H1 (cell line): Measurements from ENCODE around the gene FBXW8. TPM values are rescaled to one million over a fixed set of nuclear protein-coding genes. Genes with fewer than 3 reads are reported as not detected.

ENCODE experiments used
- CTCF ChIA-PET: fragments of 300-600 bp; sonication (Branson Sonifier 250); formaldehyde crosslinking; loops from one replicate; lab custom pipeline; 2021; ENCODE audit not compliant: partially characterized antibody; lab: Charles Lee
- POLR2A ChIA-PET: fragments of 300-600 bp; sonication (Branson Sonifier 250); formaldehyde crosslinking; loops from one replicate; lab custom pipeline; 2021; ENCODE audit warnings: inconsistent platforms; ENCODE audit not compliant: partially characterized antibody; lab: Charles Lee
- DNase-seq, 2 experiments: peaks; one replicate each; pipeline versions ENCODE4 v3.0.0 to v3.0.0-alpha.2; 2010 to 2022; ENCODE audit warnings: low spot score in 2 of 2, low read depth in 1 of 2, mixed read lengths in 1 of 2
- FAIRE-seq: peaks from 2 replicates; lab custom pipeline; 2011; peaks lifted over from hg19 to GRCh38; lab: Jason Lieb, UNC
- H2AFZ ChIP-seq: 2 replicates; pipeline ENCODE4 v1.8.1; 2012; ENCODE audit warnings: low read length, inconsistent platforms
- H2AK5ac ChIP-seq: 2 replicates; pipeline ENCODE4 v1.6.1; 2013; ENCODE audit warnings: low read depth, low read length
- H2BK120ac ChIP-seq: replicated peaks from 2 replicates; pipeline ENCODE3; 2013; ENCODE audit warnings: low read depth, low read length, inconsistent platforms
- H2BK12ac ChIP-seq: 2 replicates; pipeline ENCODE4 v1.6.1; 2013; ENCODE audit warnings: low read depth, low read length
- H2BK15ac ChIP-seq: 2 replicates; pipeline ENCODE4 v1.6.1; 2013; ENCODE audit warnings: low read length
- H2BK20ac ChIP-seq: 2 replicates; pipeline ENCODE4 v1.6.1; 2013; ENCODE audit warnings: low read length
- H2BK5ac ChIP-seq: 2 replicates; pipeline ENCODE4 v1.6.1; 2013; ENCODE audit warnings: low read depth, low read length
- H3K14ac ChIP-seq: 2 replicates; pipeline ENCODE4 v1.6.1; 2013; ENCODE audit warnings: inconsistent platforms; ENCODE audit not compliant: insufficient read length
- H3K18ac ChIP-seq: 2 replicates; pipeline ENCODE4 v1.6.1; 2013; ENCODE audit warnings: low read length; ENCODE audit errors: extremely low read depth
- H3K23ac ChIP-seq: 2 replicates; pipeline ENCODE4 v1.6.1; 2013; ENCODE audit warnings: inconsistent platforms; ENCODE audit not compliant: insufficient read length
- H3K23me2 ChIP-seq: 2 replicates; pipeline ENCODE4 v1.6.1; 2013; ENCODE audit warnings: low read depth, low read length
- H3K27ac ChIP-seq: 2 replicates; pipeline ENCODE4 v1.6.1; 2011; ENCODE audit warnings: low read depth, low read length, inconsistent platforms
- H3K27me3 ChIP-seq, 4 experiments: replicated peaks in 1 of 4; 1 replicate in 1 of 4; 2 replicates in 3 of 4; pipeline versions ENCODE4 v1.6.1 to v1.8.1; 2011 to 2013; ENCODE audit warnings: low read length in 3 of 4, mild to moderate bottlenecking in 3 of 4, inconsistent platforms in 2 of 4, mixed read lengths in 2 of 4, moderate library complexity in 1 of 4; ENCODE audit not compliant: control insufficient read depth in 3 of 4, insufficient read depth in 3 of 4; ENCODE audit errors: extremely low read depth in 1 of 4
- H3K36me3 ChIP-seq, 4 experiments: 2 replicates each; pipeline versions ENCODE4 v1.6.1 to v1.8.1; 2011 to 2013; ENCODE audit warnings: mild to moderate bottlenecking in 4 of 4, low read length in 3 of 4, moderate library complexity in 2 of 4, control low read depth in 1 of 4, inconsistent platforms in 1 of 4; ENCODE audit not compliant: insufficient read depth in 4 of 4, control insufficient read depth in 2 of 4
- H3K4ac ChIP-seq: replicated peaks from 2 replicates; pipeline ENCODE3; 2013; ENCODE audit warnings: low read length, low read depth, mixed read lengths, inconsistent platforms; ENCODE audit not compliant: insufficient read length
- H3K4me1 ChIP-seq, 4 experiments: replicated peaks in 1 of 4; 1 replicate in 1 of 4; 2 replicates in 3 of 4; pipeline versions ENCODE4 v1.6.1 to v1.8.1; 2011 to 2013; ENCODE audit warnings: low read length in 3 of 4, inconsistent platforms in 2 of 4, mixed read lengths in 1 of 4; ENCODE audit not compliant: insufficient read depth in 4 of 4, control insufficient read depth in 3 of 4
- H3K4me2 ChIP-seq, 2 experiments: 2 replicates each; pipeline versions ENCODE4 v1.6.1 to v1.8.1; 2011 to 2013; ENCODE audit warnings: low read depth in 2 of 2, low read length in 2 of 2, control low read depth in 1 of 2, inconsistent platforms in 1 of 2, mild to moderate bottlenecking in 1 of 2; ENCODE audit not compliant: insufficient read depth in 1 of 2
- H3K4me3 ChIP-seq, 4 experiments: fragments of 200-600, 300-600 bp in 1 of 4; sonication (generic), shearing (Covaris generic), sonication (Bioruptor Twin) in 1 of 4; 2 replicates each; pipeline versions ENCODE4 v1.5.1 to v1.8.1; 2011 to 2016; ENCODE audit warnings: low read length in 4 of 4, low read depth in 3 of 4, control low read depth in 2 of 4, inconsistent platforms in 2 of 4, mild to moderate bottlenecking in 2 of 4, mixed read lengths in 1 of 4, moderate library complexity in 1 of 4; ENCODE audit not compliant: insufficient read depth in 2 of 4; ENCODE audit errors: extremely low read depth in 1 of 4
- H3K56ac ChIP-seq: replicated peaks from 2 replicates; pipeline ENCODE3; 2013; ENCODE audit warnings: low read depth, mild to moderate bottlenecking, mixed read lengths, low read length, inconsistent platforms; ENCODE audit not compliant: insufficient read length
- H3K79me1 ChIP-seq: 2 replicates; pipeline ENCODE4 v1.6.1; 2013; ENCODE audit warnings: low read depth, low read length, control low read depth
- H3K79me2 ChIP-seq, 2 experiments: 2 replicates each; pipeline versions ENCODE4 v1.6.1 to v1.8.1; 2012 to 2013; ENCODE audit warnings: low read length in 2 of 2, mild to moderate bottlenecking in 2 of 2, inconsistent platforms in 1 of 2; ENCODE audit not compliant: insufficient read depth in 2 of 2, control insufficient read depth in 1 of 2
- H3K9ac ChIP-seq, 4 experiments: replicated peaks in 1 of 4; 1 replicate in 1 of 4; 2 replicates in 3 of 4; pipeline versions ENCODE4 v1.6.1 to v1.8.1; 2011 to 2013; ENCODE audit warnings: low read depth in 3 of 4, low read length in 3 of 4, control low read depth in 2 of 4, mild to moderate bottlenecking in 2 of 4, moderate library complexity in 2 of 4, inconsistent platforms in 1 of 4; ENCODE audit errors: extremely low read depth in 1 of 4
- H3K9me3 ChIP-seq, 2 experiments: 2 replicates each; pipeline versions ENCODE4 v1.6.1 to v1.8.1; 2012 to 2013; ENCODE audit warnings: mild to moderate bottlenecking in 2 of 2, moderate library complexity in 2 of 2, control low read depth in 1 of 2, inconsistent platforms in 1 of 2, low read depth in 1 of 2, low read length in 1 of 2, mixed read lengths in 1 of 2; ENCODE audit not compliant: insufficient read depth in 2 of 2
- H4K20me1 ChIP-seq, 2 experiments: replicated peaks in 1 of 2; 2 replicates each; pipeline versions ENCODE3 to v1.8.1; 2011 to 2013; ENCODE audit warnings: inconsistent platforms in 2 of 2, low read length in 2 of 2, mild to moderate bottlenecking in 1 of 2; ENCODE audit not compliant: insufficient read depth in 2 of 2, control insufficient read depth in 1 of 2
- H4K5ac ChIP-seq: 2 replicates; pipeline ENCODE4 v1.6.1; 2013; ENCODE audit warnings: low read length, low read depth, mixed read lengths, inconsistent platforms; ENCODE audit not compliant: insufficient read length
- H4K8ac ChIP-seq: 2 replicates; pipeline ENCODE4 v1.8.0; 2013; ENCODE audit warnings: mild to moderate bottlenecking, moderate library complexity, low read length, inconsistent platforms; ENCODE audit not compliant: insufficient read depth; ENCODE audit errors: extremely low read depth
- H4K91ac ChIP-seq: replicated peaks from 2 replicates; pipeline ENCODE3; 2013; ENCODE audit warnings: low read length, mixed read lengths, inconsistent platforms; ENCODE audit not compliant: insufficient read length
- BRCA1 ChIP-seq: IDR thresholded peaks from 2 replicates; pipeline ENCODE4 v1.6.1; 2012; ENCODE audit warnings: low read depth, low read length, improper control_type of control experiment
- HDAC2 ChIP-seq, 2 experiments: fragments of 300-600 bp in 1 of 2; sonication (generic) in 1 of 2; IDR thresholded peaks; 2 replicates each; pipeline ENCODE4 v1.6.1; 2011 to 2012; ENCODE audit warnings: low read depth in 2 of 2, low read length in 2 of 2, mild to moderate bottlenecking in 2 of 2, moderate library complexity in 2 of 2, borderline replicate concordance in 1 of 2, inconsistent platforms in 1 of 2
- PHF8 ChIP-seq: fragments of 200-600 bp; sonication (generic); conservative IDR thresholded peaks from 2 replicates; pipeline ENCODE4 v1.7.1; 2012; ENCODE audit warnings: low read depth, mild to moderate bottlenecking, inconsistent platforms, low read length, moderate library complexity
- POLR2A ChIP-seq, 2 experiments: IDR thresholded peaks; 1 replicate in 1 of 2; 2 replicates in 1 of 2; pipeline ENCODE4 v1.6.1; 2011; ENCODE audit warnings: low read depth in 2 of 2, low read length in 2 of 2, mild to moderate bottlenecking in 2 of 2; ENCODE audit errors: control extremely low read depth in 1 of 2
- RAD21 ChIP-seq, 2 experiments: IDR thresholded peaks in 1 of 2; conservative IDR thresholded peaks in 1 of 2; 2 replicates each; pipeline ENCODE4 v1.6.1; 2011; ENCODE audit warnings: low read depth in 2 of 2, low read length in 2 of 2, improper control_type of control experiment in 1 of 2, inconsistent platforms in 1 of 2, mild to moderate bottlenecking in 1 of 2, moderate library complexity in 1 of 2
- RFX5 ChIP-seq: IDR thresholded peaks from 2 replicates; pipeline ENCODE4 v1.6.1; 2011; ENCODE audit warnings: low read depth, low read length, improper control_type of control experiment, borderline replicate concordance
- TAF7 ChIP-seq: optimal IDR thresholded peaks from 2 replicates; pipeline ENCODE3; 2011; ENCODE audit warnings: low read depth, mild to moderate bottlenecking, inconsistent platforms, low read length, moderate library complexity, borderline replicate concordance
- WGBS, 2 experiments: shearing (Covaris generic) in 1 of 2; methylation state at CpG; one replicate each; pipeline versions ENCODE4 v1.1.6 to v1.1.7; 2013 to 2015; ENCODE audit warnings: low lambda C conversion rate in 2 of 2, mixed read lengths in 2 of 2, inconsistent platforms in 1 of 2, low coverage in 1 of 2, missing lambda C conversion rate in 1 of 2; ENCODE audit not compliant: insufficient replicate concordance in 2 of 2, insufficient coverage in 1 of 2, insufficient read length in 1 of 2; ENCODE audit errors: extremely low coverage in 1 of 2, missing lambda C conversion rate in 1 of 2; 5-methylcytosine and 5-hydroxymethylcytosine counted together
- polyA plus RNA-seq, 7 experiments: library from polyadenylated mRNA; depleted of rRNA in 3 of 7; stranded (reverse) in 5 of 7; unstranded in 2 of 7; fragments of >200 nt in 5 of 7; fragments of 200-250 nt in 2 of 7; gene quantifications; 1 replicate in 5 of 7; 2 replicates in 1 of 7; 4 replicates in 1 of 7; pipeline versions ENCODE4 v1.2.1 to v1.2.3, GENCODE V29; 2011 to 2013; ENCODE audit warnings: missing spikeins in 2 of 7, mixed read lengths in 2 of 7
- total RNA-seq: library from RNA; stranded (reverse); fragmentation: NEBNext Ultra II Directional; extraction: Animal tissue kit (Norgen Biotek cat#: 25700); gene quantifications from 2 replicates; pipeline ENCODE4 v1.2.1, GENCODE V29; 2021
- TF ChIP-seq, protein P1 (sequence below), 3 experiments: IDR thresholded peaks; 1 replicate in 2 of 3; 2 replicates in 1 of 3; pipeline versions ENCODE4 v1.5.1 to v1.6.1; 2011; ENCODE audit warnings: low read length in 3 of 3, mild to moderate bottlenecking in 3 of 3, inconsistent platforms in 2 of 3, low read depth in 1 of 3, moderate library complexity in 1 of 3; ENCODE audit not compliant: insufficient read depth in 1 of 3; ENCODE audit errors: control extremely low read depth in 1 of 3

Gene FBXW8
- total and polyA plus RNA-seq, 2 of the 8 experiments (the other 6 are each of a cell fraction or from before 2014, with no cell fraction given) = 15.8 to 16.0 TPM

DNA sequence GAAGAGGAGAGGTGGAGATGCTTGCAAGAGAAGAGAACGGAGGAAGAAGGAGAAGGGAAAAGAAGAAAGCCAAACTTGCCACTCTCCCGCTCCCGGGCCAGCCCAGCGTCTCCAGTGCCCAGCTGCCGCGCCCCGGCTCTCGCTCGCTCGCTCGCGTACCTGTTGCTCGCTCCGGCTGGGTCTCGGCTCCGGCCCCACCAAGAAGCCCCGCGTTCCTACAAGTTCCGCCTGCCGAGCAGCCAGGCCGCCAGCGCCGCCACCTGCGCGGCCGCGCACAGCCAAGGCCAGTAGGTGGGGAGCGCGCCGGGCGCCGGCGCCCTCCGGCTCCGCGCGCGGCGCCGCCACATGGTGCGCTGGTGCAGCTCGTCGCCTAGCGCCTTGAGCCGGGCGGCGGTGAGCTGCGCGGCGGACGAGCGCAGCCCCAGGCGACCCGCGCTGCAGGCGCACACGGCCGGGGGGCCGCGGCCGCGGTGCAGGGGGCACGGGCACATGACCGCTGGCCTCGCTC is 29.9 kb upstream of the FBXW8 start:
- Histone ChIP-seq H4K20me1 (peaks cover 4 to 5% of the 10 kb centered on the region in 2 experiments), H3K4me1 (peaks cover 6 to 26% (median 12%) of the 10 kb centered on the region in 4 experiments), H4K5ac (no peak overlapping the region), H3K4ac (no peak overlapping the region), H3K56ac (no peak overlapping the region), H4K91ac (no peak overlapping the region), H2BK5ac (no peak overlapping the region), H3K27me3 (peaks cover 43 to 64% (median 57%) of the 10 kb centered on the region in 4 experiments), H2BK20ac (no peak overlapping the region), H3K4me3 (peak overlapping the region; percentile 46 to 89 (median 62)), H3K9ac (peak overlapping the region; percentile 3 to 62 (median 48); a peak in 6 of 7 replicates), H4K8ac (peak overlapping the region; percentile 26), H3K14ac (no peak overlapping the region), H3K4me2 (peak overlapping the region; percentile 89 to 98), H2BK120ac (no peak overlapping the region), H3K79me1 (no peaks in the 10 kb centered on the region), H3K79me2 (no peaks in the 10 kb centered on the region), H3K9me3 (no peaks in the 10 kb centered on the region), H2AFZ (no peak overlapping the region), H2AK5ac (no peak overlapping the region), H3K36me3 (peaks cover 0 to 4% (median 0%) of the 10 kb centered on the region in 4 experiments; a peak in 1 of 8 replicates), H3K18ac (no peak overlapping the region; the same call in none of the 2 replicates), H3K27ac (no peak overlapping the region), H3K23me2 (peaks cover 28% of the 10 kb centered on the region; the same call in 1 of the 2 replicates), H2BK15ac (0 out of 2 replicates have a peak overlapping the region, but pooled peaks have one; percentile 2), H3K23ac (no peak overlapping the region), H2BK12ac (0 out of 2 replicates have a peak overlapping the region, but pooled peaks have one; percentile 10)
- ChIA-PET CTCF (interaction anchor here (0.5 to 2.1 kb wide), 5 partner anchors 11 to 271 kb away, joined by 3 to 6 read pairs (median 5); no protein-coding TSS in a partner anchor), POLR2A (interaction anchor here (0.6 to 3.7 kb wide), 7 partner anchors 11 to 986 kb away, joined by 3 to 17 read pairs (median 4); partner anchors contain the start of gene FBXW8)
- DNase-seq (peak; percentile 38 to 75), FAIRE-seq (no peak)
- WGBS, 2 experiments = 0% methylated on average over 15 of the region's 65 CpGs; no CpG with 5 or more reads in 1 of the 2 experiments
- TF ChIP-seq POLR2A (IDR thresholded peaks at IDR 0.05; ENCODE audit: control extremely low read depth in 1 of 2, low read depth in 2 of 2, low read length in 2 of 2) (peak in 1 of 2 experiments; percentile 42; a peak in 1 of 3 replicates), BRCA1 (no peak), RAD21 (IDR thresholded peaks at IDR 0.05 in 1 of 2, conservative IDR thresholded peaks at IDR 0.05 in 1 of 2; ENCODE audit: low read depth in 2 of 2, low read length in 2 of 2) (peak in 1 of 2 experiments; percentile 8; a peak in 1 of 4 replicates), HDAC2 (IDR thresholded peaks at IDR 0.05; ENCODE audit: borderline replicate concordance in 1 of 2, low read depth in 2 of 2, low read length in 2 of 2) (peak in 1 of 2 experiments; percentile 4; a peak in 1 of 4 replicates), RFX5 (no peak), PHF8 (no peak), TAF7 (peak; percentile 60)
- TF ChIP-seq, protein P1, sequence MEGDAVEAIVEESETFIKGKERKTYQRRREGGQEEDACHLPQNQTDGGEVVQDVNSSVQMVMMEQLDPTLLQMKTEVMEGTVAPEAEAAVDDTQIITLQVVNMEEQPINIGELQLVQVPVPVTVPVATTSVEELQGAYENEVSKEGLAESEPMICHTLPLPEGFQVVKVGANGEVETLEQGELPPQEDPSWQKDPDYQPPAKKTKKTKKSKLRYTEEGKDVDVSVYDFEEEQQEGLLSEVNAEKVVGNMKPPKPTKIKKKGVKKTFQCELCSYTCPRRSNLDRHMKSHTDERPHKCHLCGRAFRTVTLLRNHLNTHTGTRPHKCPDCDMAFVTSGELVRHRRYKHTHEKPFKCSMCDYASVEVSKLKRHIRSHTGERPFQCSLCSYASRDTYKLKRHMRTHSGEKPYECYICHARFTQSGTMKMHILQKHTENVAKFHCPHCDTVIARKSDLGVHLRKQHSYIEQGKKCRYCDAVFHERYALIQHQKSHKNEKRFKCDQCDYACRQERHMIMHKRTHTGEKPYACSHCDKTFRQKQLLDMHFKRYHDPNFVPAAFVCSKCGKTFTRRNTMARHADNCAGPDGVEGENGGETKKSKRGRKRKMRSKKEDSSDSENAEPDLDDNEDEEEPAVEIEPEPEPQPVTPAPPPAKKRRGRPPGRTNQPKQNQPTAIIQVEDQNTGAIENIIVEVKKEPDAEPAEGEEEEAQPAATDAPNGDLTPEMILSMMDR (IDR thresholded peaks at IDR 0.05; ENCODE audit: control extremely low read depth in 1 of 3, insufficient read depth in 1 of 3, low read depth in 1 of 3, low read length in 3 of 3) = peak in 1 of 3 experiments; percentile 28; a peak in 2 of 4 replicates
